HL-60 (cell line): ENCODE data around the gene ZNF804A.
A peak's percentile ranks its signal among the peaks of the same experiment; 100 is the strongest.

Source experiments
- DNase-seq, 2 experiments: peaks; one replicate each; pipeline ENCODE4 v3.0.0-alpha.2; 2010 to 2020; ENCODE audit warnings: low read depth in 1 of 2, low spot score in 1 of 2
- H3K27ac ChIP-seq: fragments of 250-450 bp; sonication (Bioruptor Pico); replicated peaks from 2 replicates; pipeline ENCODE4 v1.5.1; 2020; ENCODE audit warnings: mild to moderate bottlenecking, moderate library complexity
- H3K27me3 ChIP-seq: fragments of 250-450 bp; sonication (Bioruptor Pico); 2 replicates; pipeline ENCODE4 v1.5.1; 2021; ENCODE audit warnings: mild to moderate bottlenecking, moderate library complexity; ENCODE audit not compliant: insufficient read depth, poor library complexity, severe bottlenecking
- H3K4me3 ChIP-seq: replicated peaks from 2 replicates; pipeline ENCODE4 v1.5.1; 2011; ENCODE audit warnings: mild to moderate bottlenecking, control low read depth, low read length; ENCODE audit not compliant: insufficient read depth
- GABPA ChIP-seq: IDR thresholded peaks from 2 replicates; pipeline ENCODE4 v1.6.1; 2012; ENCODE audit warnings: low read depth
- POLR2AphosphoS5 ChIP-seq: IDR thresholded peaks from 2 replicates; pipeline ENCODE4 v1.6.1; 2012; ENCODE audit warnings: low read depth
- SPI1 ChIP-seq: IDR thresholded peaks from 2 replicates; pipeline ENCODE4 v1.6.1; 2012; ENCODE audit warnings: low read depth, mild to moderate bottlenecking, borderline replicate concordance
- TF ChIP-seq, protein P1 (sequence below): IDR thresholded peaks from 2 replicates; pipeline ENCODE4 v1.6.1; 2012; ENCODE audit warnings: low read depth; ENCODE audit not compliant: insufficient replicate concordance
- TF ChIP-seq, protein P2 (sequence below): IDR thresholded peaks from one replicate; pipeline ENCODE4 v1.5.1; 2011; ENCODE audit warnings: low read length, control low read depth, inconsistent platforms; ENCODE audit not compliant: insufficient read depth

The ZNF804A gene

DNA sequence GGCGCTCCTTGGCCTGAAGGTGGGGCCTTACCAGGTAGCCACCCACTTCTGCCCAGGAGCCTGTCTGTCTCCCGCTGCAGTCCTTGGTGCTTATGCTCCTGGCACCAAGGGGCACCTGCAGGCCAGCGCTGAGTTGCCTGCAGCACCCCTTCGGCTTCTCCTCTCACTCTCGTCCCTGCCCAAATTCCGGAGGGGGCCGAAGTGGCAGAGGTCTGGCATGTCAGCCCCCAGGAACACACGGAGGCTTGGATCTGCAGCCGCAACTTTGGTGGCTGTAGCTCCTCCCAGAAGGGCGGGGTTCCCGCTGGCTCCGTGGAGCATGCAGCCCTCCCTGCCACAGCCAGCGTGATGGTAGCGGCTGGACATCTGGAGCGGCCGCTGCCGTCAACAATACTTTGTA is 37.7 kb upstream of the ZNF804A start:
- no peak overlapping the region for H3K27ac ChIP-seq
- DNase-seq, result no peak
- H3K27me3 ChIP-seq, result no peaks in the 10 kb centered on the region
- TF ChIP-seq GABPA (no peak), SPI1 (no peak), POLR2AphosphoS5 (no peak)
- TF ChIP-seq, protein P1, sequence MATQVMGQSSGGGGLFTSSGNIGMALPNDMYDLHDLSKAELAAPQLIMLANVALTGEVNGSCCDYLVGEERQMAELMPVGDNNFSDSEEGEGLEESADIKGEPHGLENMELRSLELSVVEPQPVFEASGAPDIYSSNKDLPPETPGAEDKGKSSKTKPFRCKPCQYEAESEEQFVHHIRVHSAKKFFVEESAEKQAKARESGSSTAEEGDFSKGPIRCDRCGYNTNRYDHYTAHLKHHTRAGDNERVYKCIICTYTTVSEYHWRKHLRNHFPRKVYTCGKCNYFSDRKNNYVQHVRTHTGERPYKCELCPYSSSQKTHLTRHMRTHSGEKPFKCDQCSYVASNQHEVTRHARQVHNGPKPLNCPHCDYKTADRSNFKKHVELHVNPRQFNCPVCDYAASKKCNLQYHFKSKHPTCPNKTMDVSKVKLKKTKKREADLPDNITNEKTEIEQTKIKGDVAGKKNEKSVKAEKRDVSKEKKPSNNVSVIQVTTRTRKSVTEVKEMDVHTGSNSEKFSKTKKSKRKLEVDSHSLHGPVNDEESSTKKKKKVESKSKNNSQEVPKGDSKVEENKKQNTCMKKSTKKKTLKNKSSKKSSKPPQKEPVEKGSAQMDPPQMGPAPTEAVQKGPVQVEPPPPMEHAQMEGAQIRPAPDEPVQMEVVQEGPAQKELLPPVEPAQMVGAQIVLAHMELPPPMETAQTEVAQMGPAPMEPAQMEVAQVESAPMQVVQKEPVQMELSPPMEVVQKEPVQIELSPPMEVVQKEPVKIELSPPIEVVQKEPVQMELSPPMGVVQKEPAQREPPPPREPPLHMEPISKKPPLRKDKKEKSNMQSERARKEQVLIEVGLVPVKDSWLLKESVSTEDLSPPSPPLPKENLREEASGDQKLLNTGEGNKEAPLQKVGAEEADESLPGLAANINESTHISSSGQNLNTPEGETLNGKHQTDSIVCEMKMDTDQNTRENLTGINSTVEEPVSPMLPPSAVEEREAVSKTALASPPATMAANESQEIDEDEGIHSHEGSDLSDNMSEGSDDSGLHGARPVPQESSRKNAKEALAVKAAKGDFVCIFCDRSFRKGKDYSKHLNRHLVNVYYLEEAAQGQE, result no peak
- TF ChIP-seq, protein P2, sequence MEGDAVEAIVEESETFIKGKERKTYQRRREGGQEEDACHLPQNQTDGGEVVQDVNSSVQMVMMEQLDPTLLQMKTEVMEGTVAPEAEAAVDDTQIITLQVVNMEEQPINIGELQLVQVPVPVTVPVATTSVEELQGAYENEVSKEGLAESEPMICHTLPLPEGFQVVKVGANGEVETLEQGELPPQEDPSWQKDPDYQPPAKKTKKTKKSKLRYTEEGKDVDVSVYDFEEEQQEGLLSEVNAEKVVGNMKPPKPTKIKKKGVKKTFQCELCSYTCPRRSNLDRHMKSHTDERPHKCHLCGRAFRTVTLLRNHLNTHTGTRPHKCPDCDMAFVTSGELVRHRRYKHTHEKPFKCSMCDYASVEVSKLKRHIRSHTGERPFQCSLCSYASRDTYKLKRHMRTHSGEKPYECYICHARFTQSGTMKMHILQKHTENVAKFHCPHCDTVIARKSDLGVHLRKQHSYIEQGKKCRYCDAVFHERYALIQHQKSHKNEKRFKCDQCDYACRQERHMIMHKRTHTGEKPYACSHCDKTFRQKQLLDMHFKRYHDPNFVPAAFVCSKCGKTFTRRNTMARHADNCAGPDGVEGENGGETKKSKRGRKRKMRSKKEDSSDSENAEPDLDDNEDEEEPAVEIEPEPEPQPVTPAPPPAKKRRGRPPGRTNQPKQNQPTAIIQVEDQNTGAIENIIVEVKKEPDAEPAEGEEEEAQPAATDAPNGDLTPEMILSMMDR, result no peak
- H3K4me3 ChIP-seq, result no peak overlapping the region

DNA sequence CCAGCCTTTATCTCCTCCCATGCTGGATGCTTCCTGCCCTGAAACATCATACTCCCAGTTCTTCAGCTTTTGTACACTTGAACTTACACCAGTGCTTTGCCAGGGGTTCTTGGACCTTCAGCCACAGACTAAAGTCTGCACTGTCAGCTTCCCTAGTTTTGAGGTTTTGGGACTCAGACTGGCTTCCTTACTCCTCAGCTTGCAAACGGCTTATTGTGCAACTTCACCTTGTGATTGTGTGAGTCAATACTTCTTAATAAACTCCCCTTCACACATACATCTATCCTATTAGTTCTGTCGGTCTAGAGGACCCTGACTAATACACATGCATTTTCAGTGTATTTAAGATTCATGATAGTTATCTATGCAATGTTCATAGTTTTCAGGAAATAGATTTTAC is 35.8 kb upstream of the ZNF804A start:
- TF ChIP-seq POLR2AphosphoS5, result peak; percentile 42; the same call in 1 of the 2 replicates
- TF ChIP-seq SPI1, result peak; percentile 52; the same call in 1 of the 2 replicates
- TF ChIP-seq, protein P1, result peak; percentile 14
- TF ChIP-seq, protein P2, result no peak
- TF ChIP-seq GABPA, result no peak
- Histone ChIP-seq H3K27ac (peak overlapping the region; percentile 54), H3K4me3 (no peak overlapping the region), H3K27me3 (no peaks in the 10 kb centered on the region)
- DNase-seq, result peak; percentile 81 to 82

DNA sequence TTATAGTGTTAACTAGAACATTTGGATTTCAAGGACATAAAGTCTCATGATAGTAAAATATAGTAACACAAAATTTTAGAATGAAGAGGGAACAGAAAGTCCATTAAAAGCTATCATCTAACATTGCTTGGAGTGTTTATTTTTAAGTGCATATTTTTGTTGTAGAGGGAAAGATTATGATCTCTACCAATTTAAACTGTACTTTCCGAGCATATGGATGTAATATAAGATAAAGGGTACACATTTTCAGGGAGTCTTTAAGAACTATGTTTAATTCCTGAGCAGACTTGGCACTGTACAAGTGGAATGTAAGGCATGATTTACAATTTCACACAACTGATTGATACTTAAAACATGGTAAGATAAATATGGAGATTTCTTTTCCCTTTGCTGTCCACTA is 34.2 kb upstream of the ZNF804A start:
- H3K4me3 ChIP-seq, result no peak overlapping the region
- DNase-seq, result no peak

More for the DNA sequence above, 34.2 kb upstream of the ZNF804A start:
- Histone ChIP-seq H3K27ac (no peak overlapping the region), H3K27me3 (no peaks in the 10 kb centered on the region)
- no peak for TF ChIP-seq POLR2AphosphoS5
- TF ChIP-seq, protein P1, result no peak
- no peak for TF ChIP-seq GABPA
- TF ChIP-seq, protein P2, result no peak
- no peak for TF ChIP-seq SPI1
